HG02610 (cell line): ENCODE data around the gene AADACL3.

Source experiments
- ATAC-seq: cut with Tn5 transposase; IDR thresholded peaks from one replicate; pipeline ENCODE4 v1.9.1; 2021; ENCODE audit warnings: mild to moderate bottlenecking, moderate library complexity; ENCODE audit not compliant: unreplicated experiment

The AADACL3 gene

DNA sequence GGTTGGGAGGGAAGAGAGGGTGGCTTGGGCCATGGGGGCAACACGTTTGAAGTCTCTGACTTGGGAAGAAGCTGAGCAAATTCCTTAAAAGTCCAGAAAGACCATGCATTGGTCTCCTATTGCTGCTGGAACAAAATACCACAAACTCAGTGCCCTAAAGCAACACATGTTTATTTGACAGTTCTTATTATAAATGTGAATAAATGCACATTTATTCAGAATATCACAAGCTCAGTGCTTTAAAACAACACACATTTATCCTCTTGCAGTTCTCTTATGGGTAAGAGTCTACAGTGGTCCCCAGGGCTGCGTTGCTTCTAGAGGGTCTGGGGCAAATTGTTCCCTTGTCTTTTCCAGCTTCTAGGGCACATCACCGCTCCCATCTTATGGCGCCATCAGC, 47.6 kb downstream of the AADACL3 start:
- ATAC-seq, result no peak

DNA sequence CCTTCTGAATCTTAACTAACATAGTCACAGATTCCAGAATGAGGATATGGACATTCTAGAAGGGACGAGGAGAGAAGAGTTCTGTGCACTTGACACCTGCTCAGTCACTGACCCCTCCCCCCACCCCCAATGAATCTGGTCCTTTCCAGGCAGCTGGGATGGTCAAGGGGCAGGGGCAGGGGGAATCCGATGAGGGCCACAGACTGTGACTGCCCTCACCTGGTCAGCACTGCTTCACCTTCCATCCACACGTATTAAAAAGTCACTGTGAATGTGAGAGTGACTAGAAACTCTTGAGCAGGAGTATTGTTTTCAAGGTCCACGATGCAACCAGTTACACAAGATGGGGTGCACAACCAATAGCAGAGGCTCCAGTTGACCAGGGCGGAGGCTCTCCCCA, 48.1 kb downstream of the AADACL3 start:
- ATAC-seq, result no peak

DNA sequence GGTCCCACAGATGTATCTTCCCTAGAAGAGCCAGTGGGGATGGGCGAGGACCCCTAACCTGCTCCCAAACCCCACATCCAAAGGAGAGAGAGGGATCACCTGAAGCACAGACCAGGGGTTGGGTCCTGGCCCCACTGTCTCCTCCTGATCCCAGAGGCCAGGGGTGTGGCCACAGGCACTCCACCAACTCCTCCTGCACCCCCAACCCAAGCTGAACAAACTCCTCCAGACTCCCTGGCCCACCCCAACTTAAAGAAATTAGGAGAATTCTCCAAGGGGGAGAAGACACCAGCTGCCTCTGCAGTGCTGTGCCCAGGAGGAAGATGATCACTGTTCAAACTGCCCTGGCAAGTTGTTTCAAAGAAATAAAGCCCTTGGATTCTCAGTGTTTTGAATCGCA, 53.1 kb downstream of the AADACL3 start:
- no peak for ATAC-seq

DNA sequence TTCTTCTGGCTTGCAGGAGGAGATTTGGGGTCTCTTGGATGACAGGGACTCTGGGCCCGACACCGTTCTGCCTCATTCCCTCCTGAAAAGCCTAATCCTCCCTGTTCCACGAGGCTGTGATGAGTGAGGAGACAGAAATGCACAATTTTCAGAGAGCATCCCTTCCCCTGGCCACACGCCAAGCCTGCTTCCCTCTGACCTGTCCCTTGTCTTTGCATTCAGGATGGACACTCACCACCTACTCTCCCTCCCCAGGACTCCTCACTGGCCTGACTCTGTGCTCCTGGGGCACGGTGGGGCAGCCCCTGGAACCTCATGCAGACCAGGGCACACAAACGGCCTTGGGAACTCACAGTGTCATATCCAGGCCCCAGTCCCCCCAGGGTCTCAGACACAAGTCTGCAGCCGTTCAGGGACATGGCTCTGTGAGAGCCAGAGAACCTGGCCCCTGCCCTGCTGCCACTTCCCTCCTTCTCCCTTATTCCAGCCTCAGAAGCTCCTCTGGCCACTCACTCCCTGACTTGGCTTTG, 54.1 kb downstream of the AADACL3 start:
- no peak for ATAC-seq

DNA sequence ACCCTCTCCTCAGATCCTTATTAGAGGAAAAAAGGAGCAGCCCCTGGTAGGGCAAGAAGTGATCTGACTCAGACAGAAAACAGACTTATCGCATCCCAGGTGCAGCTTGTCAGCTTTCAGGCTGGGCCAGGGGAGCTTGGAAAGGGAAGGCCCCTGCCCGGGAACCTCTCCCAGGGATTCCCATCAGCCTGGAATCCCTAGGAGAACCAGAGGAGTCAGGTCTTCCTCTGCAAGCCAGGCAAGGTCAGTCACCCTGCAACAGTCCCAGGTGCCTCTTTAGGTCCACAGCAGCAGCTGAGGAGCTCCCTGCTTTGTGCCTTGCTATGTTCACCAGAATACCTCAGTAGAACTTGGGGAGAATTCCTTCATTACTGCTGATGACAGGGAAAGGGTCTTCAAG, 54.7 kb downstream of the AADACL3 start:
- no peak for ATAC-seq

DNA sequence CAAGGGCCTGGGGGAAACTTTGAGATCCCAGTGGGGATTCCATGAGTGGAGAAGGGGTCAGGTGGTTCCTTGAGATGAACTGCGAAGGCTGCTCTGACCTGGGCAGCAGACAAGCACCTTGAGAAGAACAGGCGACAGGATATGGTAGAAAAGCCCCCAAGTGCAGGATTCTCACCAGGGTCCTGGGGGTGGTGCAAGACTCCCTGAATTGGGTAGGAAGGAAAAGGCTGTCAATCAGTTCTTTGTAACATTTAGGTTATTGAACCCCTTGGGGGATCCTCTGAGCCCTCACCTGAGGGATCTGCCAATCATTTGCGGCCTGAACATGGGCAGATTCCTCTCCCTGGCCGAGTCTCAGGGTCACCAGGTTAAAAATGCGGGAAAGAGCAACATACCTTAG, 55.3 kb downstream of the AADACL3 start:
- no peak for ATAC-seq

DNA sequence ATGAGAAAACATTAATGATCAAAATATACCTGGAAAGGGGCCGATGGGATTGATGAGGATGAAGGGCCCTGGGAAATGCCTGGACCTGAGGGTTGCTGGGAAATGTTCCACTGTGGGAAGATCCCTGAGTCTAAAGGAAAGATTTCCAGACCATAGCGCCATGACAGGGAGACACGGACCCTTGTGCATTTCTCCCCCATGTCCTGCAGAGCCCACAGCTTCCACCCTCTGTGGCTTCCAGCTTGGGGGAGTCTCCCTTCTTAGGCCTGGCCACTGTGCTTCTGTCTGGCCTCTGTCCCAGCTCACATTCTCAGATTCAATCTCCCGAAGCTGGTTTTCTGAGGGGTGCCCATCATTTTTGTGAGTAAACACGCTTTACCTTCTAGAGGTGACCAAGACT, 56.6 kb downstream of the AADACL3 start:
- no peak for ATAC-seq

DNA sequence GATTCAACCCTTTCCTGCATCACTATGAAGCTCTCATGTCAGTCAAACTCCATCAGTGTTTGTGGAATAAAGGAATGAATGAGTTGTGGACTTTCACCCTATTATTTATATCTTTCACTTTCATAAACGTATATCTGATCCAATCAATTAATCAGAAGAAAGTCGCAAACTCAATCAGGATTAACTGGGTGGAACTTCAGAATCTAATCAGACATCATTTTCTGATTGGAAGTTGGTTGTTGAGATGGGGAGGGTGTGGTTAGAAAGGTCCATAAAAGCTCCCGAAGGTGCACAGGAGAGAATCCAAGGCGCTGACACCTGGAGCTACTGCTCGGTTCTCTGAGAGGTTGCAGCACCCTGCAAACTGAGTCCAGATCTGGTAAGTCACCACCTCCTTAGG, 57.5 kb downstream of the AADACL3 start, which contains the start of gene PRAMEF12:
TSS of gene PRAMEF12 (plus strand) at position 301 of the 400 bp plus-strand sequence. CDS start 1,130 bp downstream, outside the sequence.
- ATAC-seq, result no peak

DNA sequence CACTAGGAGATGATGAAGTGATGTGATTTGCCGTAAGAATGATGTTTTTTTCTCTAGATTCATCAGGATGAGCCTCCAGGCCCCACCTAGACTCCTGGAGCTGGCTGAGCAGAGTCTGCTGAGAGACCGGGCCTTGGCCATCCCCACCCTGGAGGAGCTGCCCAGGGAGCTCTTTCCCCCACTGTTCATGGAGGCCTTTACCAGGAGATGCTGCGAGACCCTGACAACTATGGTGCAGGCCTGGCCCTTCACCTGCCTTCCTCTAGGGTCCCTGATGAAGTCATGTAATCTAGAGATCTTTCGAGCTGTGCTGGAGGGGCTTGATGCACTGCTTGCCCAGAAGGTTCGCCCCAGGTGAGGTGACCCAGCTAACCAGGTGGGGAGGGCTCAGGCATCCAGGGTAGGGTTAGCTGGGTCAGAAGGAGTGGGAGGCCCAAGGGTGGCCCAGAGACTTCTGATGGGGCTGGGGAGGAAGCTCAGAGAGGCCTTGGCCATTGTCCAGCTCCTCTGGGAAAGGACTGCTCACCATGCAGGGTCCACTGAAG, 59.0 kb downstream of the AADACL3 start:
- ATAC-seq, result no peak

DNA sequence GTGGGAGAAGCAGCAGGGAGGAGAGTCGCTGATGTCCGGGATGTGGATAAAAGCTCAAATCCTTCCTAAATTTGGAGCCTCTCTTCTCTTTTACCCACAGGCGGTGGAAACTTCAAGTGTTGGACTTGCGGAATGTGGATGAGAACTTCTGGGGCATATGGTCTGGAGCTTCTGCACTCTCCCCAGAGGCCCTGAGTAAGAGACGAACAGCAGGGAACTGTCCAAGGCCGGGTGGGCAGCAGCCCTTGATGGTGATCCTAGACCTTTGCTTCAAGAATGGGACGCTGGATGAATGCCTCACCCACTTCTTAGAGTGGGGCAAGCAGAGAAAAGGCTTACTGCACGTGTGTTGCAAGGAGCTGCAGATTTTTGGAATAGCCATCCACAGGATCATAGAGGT, 59.5 kb downstream of the AADACL3 start:
- no peak for ATAC-seq

DNA sequence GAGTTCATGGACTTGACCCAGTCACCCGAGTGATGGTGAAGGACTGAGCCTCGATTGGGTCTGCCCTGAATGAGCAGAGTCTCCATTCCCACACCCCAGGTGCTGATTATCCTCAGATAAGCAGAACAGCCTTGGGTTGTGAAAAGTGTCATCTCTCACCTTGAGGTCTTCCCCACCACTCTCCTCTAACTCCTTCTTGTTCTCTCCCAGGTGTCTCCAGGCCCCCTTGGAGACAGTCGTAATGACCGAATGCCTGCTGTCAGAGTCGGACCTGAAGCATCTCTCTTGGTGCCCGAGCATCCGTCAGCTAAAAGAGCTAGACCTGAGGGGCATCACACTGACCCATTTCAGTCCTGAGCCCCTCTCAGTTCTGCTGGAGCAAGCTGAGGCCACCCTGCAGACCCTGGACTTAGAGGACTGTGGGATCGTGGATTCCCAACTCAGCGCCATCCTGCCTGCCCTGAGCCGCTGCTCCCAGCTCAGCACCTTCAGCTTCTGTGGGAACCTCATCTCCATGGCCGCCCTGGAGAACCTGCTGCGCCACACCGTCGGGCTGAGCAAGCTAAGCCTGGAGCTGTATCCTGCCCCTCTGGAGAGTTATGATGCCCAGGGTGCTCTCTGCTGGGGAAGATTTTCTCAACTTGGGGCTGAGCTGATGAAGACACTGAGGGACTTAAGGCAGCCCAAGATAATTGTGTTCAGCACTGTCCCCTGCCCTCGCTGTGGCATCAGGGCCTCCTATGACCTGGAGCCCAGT, 61.1 kb downstream of the AADACL3 start:
- ATAC-seq, result no peak
